CD4-positive, alpha-beta T cell (primary cell): ENCODE measurements around the gene CCL28. TPM values are rescaled to one million over a fixed set of nuclear protein-coding genes. Genes with fewer than 3 reads are reported as not detected.

ENCODE experiments used
- ATAC-seq: fragments of 200-7000 bp; cut with Tn5 transposase; one replicate; pipeline ENCODE4 v1.10.0; 2022; ENCODE audit warnings: mild to moderate bottlenecking; ENCODE audit not compliant: poor library complexity
- CTCF ChIA-PET: fragments of 350-600 bp; sonication (Branson Sonifier 250); formaldehyde crosslinking; loops from one replicate; lab custom pipeline; 2021; ENCODE audit warnings: antibody characterized with exemption, inconsistent platforms; lab: Charles Lee
- POLR2A ChIA-PET: fragments of 350-600 bp; sonication (Branson Sonifier 250); formaldehyde crosslinking; loops from one replicate; lab custom pipeline; 2021; ENCODE audit warnings: antibody characterized with exemption, inconsistent platforms; lab: Charles Lee
- DNase-seq, 14 experiments: peaks; one replicate each; pipeline ENCODE4 v3.0.0-alpha.2; 2013 to 2020; ENCODE audit warnings: mixed read lengths in 2 of 14
- H3K27ac ChIP-seq, 2 donors: one replicate each; pipeline versions ENCODE4 v1.5.1 to v1.7.0; 2013; ENCODE audit warnings: low read length in 2 of 2, low read depth in 1 of 2, mild to moderate bottlenecking in 1 of 2
- H3K27me3 ChIP-seq, 2 experiments: 1 replicate in 1 of 2; 2 replicates in 1 of 2; pipeline versions ENCODE4 v1.6.1 to v1.7.0; 2013; ENCODE audit warnings: low read length in 2 of 2, control low read depth in 1 of 2, mild to moderate bottlenecking in 1 of 2, moderate library complexity in 1 of 2; ENCODE audit not compliant: insufficient read depth in 2 of 2, control insufficient read depth in 1 of 2
- H3K36me3 ChIP-seq: one replicate; pipeline ENCODE4 v1.6.1; 2013; ENCODE audit warnings: low read length, control low read depth; ENCODE audit not compliant: insufficient read depth
- H3K4me1 ChIP-seq: one replicate; pipeline ENCODE4 v1.6.1; 2013; ENCODE audit warnings: low read length, control low read depth; ENCODE audit not compliant: insufficient read depth
- H3K4me3 ChIP-seq: one replicate; pipeline ENCODE4 v1.5.1; 2013; ENCODE audit warnings: mild to moderate bottlenecking, low read length, moderate library complexity
- H3K9me3 ChIP-seq, 2 experiments: 1 replicate in 1 of 2; 2 replicates in 1 of 2; pipeline versions ENCODE4 v1.6.1 to v1.7.0; 2013; ENCODE audit warnings: low read length in 2 of 2, mild to moderate bottlenecking in 2 of 2, control low read depth in 1 of 2, moderate library complexity in 1 of 2; ENCODE audit not compliant: control insufficient read depth in 1 of 2, insufficient read depth in 1 of 2
- H3K27ac Mint-ChIP-seq: one replicate; pipeline ENCODE4 v1.8.0; 2020; ENCODE audit warnings: mixed read lengths
- H3K27me3 Mint-ChIP-seq: one replicate; pipeline ENCODE4 v1.8.0; 2021; ENCODE audit warnings: mixed read lengths
- H3K36me3 Mint-ChIP-seq: one replicate; pipeline ENCODE4 v1.8.0; 2021; ENCODE audit warnings: low read depth, mixed read lengths
- H3K4me1 Mint-ChIP-seq: one replicate; pipeline ENCODE4 v1.8.0; 2021; ENCODE audit warnings: low read depth, mixed read lengths
- H3K4me3 Mint-ChIP-seq: one replicate; pipeline ENCODE4 v1.8.0; 2020; ENCODE audit warnings: mild to moderate bottlenecking, mixed read lengths
- H3K9me3 Mint-ChIP-seq: one replicate; pipeline ENCODE4 v1.8.0; 2020; ENCODE audit warnings: mixed read lengths
- intact Hi-C, 2 experiments: fragments of 100-400 bp; cut with DNase I in 1 of 2; cut with micrococcal nuclease in 1 of 2; formaldehyde crosslinking; loops; one replicate each; pipeline versions ENCODE4 v1.15.1 to v1.9.0; 2023 to 2025; cut with DNase I, micrococcal nuclease
- total RNA-seq, 174 experiments: library from RNA in 2 of 174; stranded (reverse) in 2 of 174; gene quantifications; one replicate each; pipeline ENCODE4 v1.2.3 and lab custom pipeline; 2021 to 2026
- TF ChIP-seq, protein P1 (sequence below): fragments of 200-600 bp; IDR thresholded peaks from one replicate; pipeline ENCODE4 v1.8.0; 2022; ENCODE audit warnings: antibody characterized with exemption, mild to moderate bottlenecking

CCL28 gene
- total RNA-seq, 2 experiments from 2014 or later = 20.6 to 20.9 TPM

DNA sequence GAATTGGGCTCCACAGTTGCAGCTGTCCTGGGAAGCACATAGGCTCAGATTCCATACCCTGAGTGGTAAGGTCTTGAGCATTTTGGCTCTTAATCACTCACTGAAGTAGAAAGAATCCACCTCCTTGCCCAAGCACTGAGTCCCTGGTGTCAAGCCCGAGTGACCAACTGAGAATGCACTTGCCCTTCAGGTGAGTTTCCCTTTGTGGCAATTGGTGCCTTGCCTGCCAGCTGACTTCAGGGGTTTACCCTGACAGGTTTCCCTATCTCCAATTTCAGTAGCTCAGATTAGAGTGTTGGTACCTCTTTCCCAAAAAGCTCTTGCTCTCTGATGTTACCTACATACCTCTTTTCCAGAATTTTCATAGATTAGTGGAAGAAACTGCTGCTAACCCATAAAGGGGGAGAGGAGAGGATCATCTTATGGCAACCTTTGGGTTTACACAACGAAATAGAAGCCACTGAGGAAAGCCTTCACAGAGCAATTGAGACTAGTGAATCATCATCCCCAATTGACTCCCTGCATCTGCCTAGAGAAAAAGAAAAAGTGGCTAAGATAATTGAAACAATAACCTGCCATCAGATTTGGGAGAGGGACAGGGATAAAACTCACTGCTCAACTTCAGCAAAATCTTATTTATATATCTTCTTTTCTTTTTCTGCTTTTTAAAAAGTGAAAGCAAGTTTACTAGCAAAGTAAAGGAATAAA is 48.6 kb downstream of the CCL28 start:
- H3K27ac ChIP-seq = no peak overlapping the region
- H3K27ac Mint-ChIP-seq = no peak overlapping the region
- no peaks in the 10 kb centered on the region for H3K36me3 ChIP-seq
- H3K4me1 Mint-ChIP-seq = no peaks in the 10 kb centered on the region
- H3K36me3 Mint-ChIP-seq = peaks cover 18% of the 10 kb centered on the region
- H3K27me3 ChIP-seq = no peaks in the 10 kb centered on the region
- POLR2A ChIA-PET = no interaction called here
- intact Hi-C loops = no loop called here
- no peaks in the 10 kb centered on the region for H3K4me1 ChIP-seq
- peaks cover 4 to 13% of the 10 kb centered on the region in 2 experiments for H3K9me3 ChIP-seq
- DNase-seq (no peak), ATAC-seq (no peak)
- CTCF ChIA-PET = no interaction called here
- TF ChIP-seq, protein P1, sequence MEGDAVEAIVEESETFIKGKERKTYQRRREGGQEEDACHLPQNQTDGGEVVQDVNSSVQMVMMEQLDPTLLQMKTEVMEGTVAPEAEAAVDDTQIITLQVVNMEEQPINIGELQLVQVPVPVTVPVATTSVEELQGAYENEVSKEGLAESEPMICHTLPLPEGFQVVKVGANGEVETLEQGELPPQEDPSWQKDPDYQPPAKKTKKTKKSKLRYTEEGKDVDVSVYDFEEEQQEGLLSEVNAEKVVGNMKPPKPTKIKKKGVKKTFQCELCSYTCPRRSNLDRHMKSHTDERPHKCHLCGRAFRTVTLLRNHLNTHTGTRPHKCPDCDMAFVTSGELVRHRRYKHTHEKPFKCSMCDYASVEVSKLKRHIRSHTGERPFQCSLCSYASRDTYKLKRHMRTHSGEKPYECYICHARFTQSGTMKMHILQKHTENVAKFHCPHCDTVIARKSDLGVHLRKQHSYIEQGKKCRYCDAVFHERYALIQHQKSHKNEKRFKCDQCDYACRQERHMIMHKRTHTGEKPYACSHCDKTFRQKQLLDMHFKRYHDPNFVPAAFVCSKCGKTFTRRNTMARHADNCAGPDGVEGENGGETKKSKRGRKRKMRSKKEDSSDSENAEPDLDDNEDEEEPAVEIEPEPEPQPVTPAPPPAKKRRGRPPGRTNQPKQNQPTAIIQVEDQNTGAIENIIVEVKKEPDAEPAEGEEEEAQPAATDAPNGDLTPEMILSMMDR = no peak
- H3K9me3 Mint-ChIP-seq = peaks cover 14% of the 10 kb centered on the region
- no peak overlapping the region for H3K4me3 ChIP-seq
- no peaks in the 10 kb centered on the region for H3K27me3 Mint-ChIP-seq
- no peak overlapping the region for H3K4me3 Mint-ChIP-seq

DNA sequence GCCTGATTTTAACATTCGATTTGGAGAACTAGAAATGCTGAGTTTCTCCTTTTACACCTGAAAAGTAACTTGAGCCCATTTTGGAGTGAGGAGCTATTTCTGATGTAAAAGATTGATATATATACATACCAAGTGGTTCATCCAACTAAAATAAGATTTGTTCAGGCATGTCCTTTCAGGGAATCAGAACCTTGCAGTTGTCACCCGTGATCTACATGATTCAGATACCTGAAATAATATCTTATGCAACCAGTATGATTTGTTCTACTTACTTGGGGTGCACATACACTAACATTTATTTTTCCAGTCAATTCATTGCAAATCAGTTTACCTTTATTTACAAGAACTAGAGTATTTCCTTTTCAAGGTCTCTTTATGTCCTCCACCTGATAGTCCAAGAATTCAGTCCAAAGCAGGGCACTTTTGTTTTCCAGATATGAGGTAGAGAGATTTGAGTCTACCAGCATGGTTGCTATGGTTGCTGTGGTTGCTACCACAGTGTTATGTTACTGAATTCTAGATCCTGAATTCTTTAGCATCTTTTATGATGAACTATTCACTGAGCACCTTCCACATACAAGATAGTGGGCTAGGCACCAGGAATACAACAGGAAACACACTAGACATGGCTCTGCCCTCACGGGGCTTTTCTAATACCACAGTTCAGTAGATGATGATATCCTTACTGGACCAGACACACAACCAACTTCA is 49.3 kb downstream of the CCL28 start:
- Histone ChIP-seq H3K4me1 (no peaks in the 10 kb centered on the region), H3K9me3 (peaks cover 4 to 12% of the 10 kb centered on the region in 2 experiments), H3K27ac (no peak overlapping the region), H3K27me3 (no peaks in the 10 kb centered on the region), H3K36me3 (no peaks in the 10 kb centered on the region), H3K4me3 (no peak overlapping the region)
- intact Hi-C loops = no loop called here
- Mint-ChIP-seq H3K4me1 (no peaks in the 10 kb centered on the region), H3K36me3 (peaks cover 12% of the 10 kb centered on the region), H3K27me3 (no peaks in the 10 kb centered on the region), H3K9me3 (peaks cover 9% of the 10 kb centered on the region), H3K27ac (no peak overlapping the region), H3K4me3 (no peak overlapping the region)
- ChIA-PET CTCF (no interaction called here), POLR2A (no interaction called here)
- DNase-seq = no peak
- TF ChIP-seq, protein P1 = no peak
- no peak for ATAC-seq

DNA sequence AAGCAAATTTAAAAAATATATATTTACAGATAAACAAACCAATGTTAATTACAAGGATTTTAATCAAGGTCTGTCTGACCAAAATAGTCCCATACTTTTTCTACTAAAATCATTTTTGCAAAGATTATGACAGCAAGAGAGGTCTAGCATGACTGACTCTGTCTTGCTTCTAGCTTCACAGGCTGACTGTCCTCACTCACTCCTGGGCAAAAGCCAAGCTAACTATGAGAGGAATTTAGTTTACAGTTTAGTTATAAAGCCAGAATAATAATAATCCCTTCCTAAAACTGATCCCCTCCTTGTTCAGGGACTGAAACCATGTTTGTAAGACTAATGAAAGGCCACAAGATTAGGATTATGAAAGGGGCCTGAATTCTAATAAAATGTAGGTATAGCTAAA is 53.5 kb downstream of the CCL28 start:
- H3K9me3 ChIP-seq = peaks cover 0 to 4% of the 10 kb centered on the region in 2 experiments
- ChIA-PET CTCF (no interaction called here), POLR2A (no interaction called here)
- no peak overlapping the region for H3K4me3 ChIP-seq
- no peaks in the 10 kb centered on the region for H3K27me3 ChIP-seq
- Mint-ChIP-seq H3K36me3 (peaks cover 9% of the 10 kb centered on the region), H3K27me3 (no peaks in the 10 kb centered on the region), H3K27ac (no peak overlapping the region), H3K4me3 (no peak overlapping the region), H3K9me3 (peaks cover 7% of the 10 kb centered on the region), H3K4me1 (no peaks in the 10 kb centered on the region)
- no peaks in the 10 kb centered on the region for H3K4me1 ChIP-seq
- intact Hi-C loops = no loop called here
- DNase-seq = no peak
- TF ChIP-seq, protein P1 = no peak
- H3K27ac ChIP-seq = no peak overlapping the region
- no peak for ATAC-seq
- no peaks in the 10 kb centered on the region for H3K36me3 ChIP-seq
